Right lobe of liver (tissue), 4 donors: ENCODE data around the gene ALDH3B1.

Source experiments
- CTCF ChIP-seq, 4 donors: fragments of 200-600 bp in 3 of 4; fragments of 450-650 bp in 1 of 4; IDR thresholded peaks; one replicate each; pipeline versions ENCODE4 v1.5.1 to v1.8.0; 2016 to 2022; ENCODE audit warnings: antibody characterized with exemption in 4 of 4, mild to moderate bottlenecking in 2 of 4
- POLR2A ChIP-seq: fragments of 450-650 bp; IDR thresholded peaks from one replicate; pipeline ENCODE4 v1.6.1; 2017; ENCODE audit warnings: antibody characterized with exemption, mild to moderate bottlenecking
- donor health status: DM: no; HTN: no; CAD: no.
- donor health status: DM: no; HTN: no; CAD: no.
- donor health status: DM: no; HTN: yes; CAD: no.

- TF ChIP-seq CTCF (IDR thresholded peaks at IDR 0.05) (no peak), POLR2A (no peak)
Measured at GRCh38 chr11:68049509-68050370, 39.6 kb downstream of the ALDH3B1 start.
